Inflammatory macrophage (primary cell): ENCODE results near the gene SERGEF.

ENCODE experiments used
- DNase-seq, 2 donors: peaks; one replicate each; pipeline ENCODE4 v3.0.0-alpha.2; 2020 to 2022

The SERGEF gene

GRCh38 chr11:17810041-17810440 is 202.8 kb downstream of the SERGEF start:
- no peak for DNase-seq

GRCh38 chr11:17807034-17807433 is 205.8 kb downstream of the SERGEF start:
- no peak for DNase-seq

GRCh38 chr11:17805873-17806272 is 207.0 kb downstream of the SERGEF start:
- DNase-seq = no peak

- no peak for DNase-seq
These were observed 207.8 kb downstream of the SERGEF start for GRCh38 chr11:17805043-17805442.

GRCh38 chr11:17803754-17804334 is 209.0 kb downstream of the SERGEF start:
- no peak for DNase-seq

GRCh38 chr11:17802491-17802890 is 210.4 kb downstream of the SERGEF start:
- DNase-seq = no peak

GRCh38 chr11:17801166-17801565 is 211.7 kb downstream of the SERGEF start:
- DNase-seq = no peak

GRCh38 chr11:17799147-17799546 is 213.7 kb downstream of the SERGEF start:
- DNase-seq = no peak

GRCh38 chr11:17798716-17799115 is 214.1 kb downstream of the SERGEF start:
- DNase-seq = no peak

- DNase-seq = no peak
These were observed 214.6 kb downstream of the SERGEF start for GRCh38 chr11:17798253-17798652.

- no peak for DNase-seq
These were observed 216.7 kb downstream of the SERGEF start for GRCh38 chr11:17796154-17796553.

GRCh38 chr11:17794981-17795380 is 217.9 kb downstream of the SERGEF start:
- no peak for DNase-seq

- DNase-seq = no peak
These were observed 219.1 kb downstream of the SERGEF start for GRCh38 chr11:17793642-17794170.

GRCh38 chr11:17792161-17792560 is 220.7 kb downstream of the SERGEF start:
- no peak for DNase-seq

- no peak for DNase-seq
These were observed 221.7 kb downstream of the SERGEF start for GRCh38 chr11:17791144-17791543.

GRCh38 chr11:17790453-17790852 is 222.4 kb downstream of the SERGEF start:
- no peak for DNase-seq

- no peak for DNase-seq
These were observed 224.8 kb downstream of the SERGEF start for GRCh38 chr11:17788084-17788483.

- DNase-seq = no peak
These were observed 225.9 kb downstream of the SERGEF start for GRCh38 chr11:17786824-17787525.

GRCh38 chr11:17783878-17784277 is 229.0 kb downstream of the SERGEF start:
- no peak for DNase-seq

GRCh38 chr11:17782603-17783337 is 230.1 kb downstream of the SERGEF start:
- no peak for DNase-seq

GRCh38 chr11:17782145-17782544 is 230.7 kb downstream of the SERGEF start:
- no peak for DNase-seq

- DNase-seq = no peak
These were observed 231.2 kb downstream of the SERGEF start for GRCh38 chr11:17781626-17782025.

- no peak for DNase-seq
These were observed 231.6 kb downstream of the SERGEF start for GRCh38 chr11:17781221-17781620.

- no peak for DNase-seq
These were observed 232.2 kb downstream of the SERGEF start for GRCh38 chr11:17780668-17781067.
